NK-92 (cell line): ENCODE data around the gene PHF8.

Experiments
- DNase-seq: peaks from one replicate; lab custom pipeline; 2025; ENCODE audit not compliant: unreplicated experiment; lab: John Stamatoyannopoulos, UW

The PHF8 gene

GRCh38 chrX:54024350-54024749 lies 19.9 kb downstream of the PHF8 start:
- DNase-seq, result no peak

- DNase-seq, result no peak
Observed at GRCh38 chrX:54012830-54013500, 31.3 kb downstream of the PHF8 start.

- DNase-seq, result no peak
Observed at GRCh38 chrX:54007682-54008081, 36.6 kb downstream of the PHF8 start.

GRCh38 chrX:53997724-53998123 lies 46.5 kb downstream of the PHF8 start:
- no peak for DNase-seq

- DNase-seq, result no peak
Observed at GRCh38 chrX:53992589-53992988, 51.7 kb downstream of the PHF8 start.

- DNase-seq, result no peak
Observed at GRCh38 chrX:53990171-53990570, 54.1 kb downstream of the PHF8 start.

GRCh38 chrX:53984895-53985294 lies 59.4 kb downstream of the PHF8 start:
- DNase-seq, result no peak

GRCh38 chrX:53974529-53974928 lies 69.7 kb downstream of the PHF8 start:
- DNase-seq, result no peak

GRCh38 chrX:53969540-53969939 lies 74.7 kb downstream of the PHF8 start:
- DNase-seq, result no peak

GRCh38 chrX:53950130-53950733 lies 94.0 kb downstream of the PHF8 start:
- DNase-seq, result no peak

GRCh38 chrX:53940180-53940579 lies 104.1 kb downstream of the PHF8 start:
- DNase-seq, result no peak

GRCh38 chrX:53939127-53939526 lies 105.1 kb downstream of the PHF8 start:
- no peak for DNase-seq

- no peak for DNase-seq
Observed at GRCh38 chrX:53930515-53931380, 113.5 kb downstream of the PHF8 start.

GRCh38 chrX:53926030-53926429 lies 118.2 kb downstream of the PHF8 start:
- DNase-seq, result no peak

- no peak for DNase-seq
Observed at GRCh38 chrX:53918702-53919101, 125.6 kb downstream of the PHF8 start.

GRCh38 chrX:53900623-53901022 lies 143.7 kb downstream of the PHF8 start:
- no peak for DNase-seq

- DNase-seq, result no peak
Observed at GRCh38 chrX:53895270-53895669, 149.0 kb downstream of the PHF8 start.
